Hepatic stellate cell (primary cell): ENCODE results near the gene CHCHD1.
"Not testable (repeated sequence)": the region's sequence is repeated elsewhere in the genome, so short reads cannot be mapped to it uniquely, and the experiment has no call there.

ENCODE experiments used
- DNase-seq: peaks from one replicate; pipeline ENCODE4 v3.0.0; 2011; ENCODE audit warnings: low spot score

Gene CHCHD1

DNA sequence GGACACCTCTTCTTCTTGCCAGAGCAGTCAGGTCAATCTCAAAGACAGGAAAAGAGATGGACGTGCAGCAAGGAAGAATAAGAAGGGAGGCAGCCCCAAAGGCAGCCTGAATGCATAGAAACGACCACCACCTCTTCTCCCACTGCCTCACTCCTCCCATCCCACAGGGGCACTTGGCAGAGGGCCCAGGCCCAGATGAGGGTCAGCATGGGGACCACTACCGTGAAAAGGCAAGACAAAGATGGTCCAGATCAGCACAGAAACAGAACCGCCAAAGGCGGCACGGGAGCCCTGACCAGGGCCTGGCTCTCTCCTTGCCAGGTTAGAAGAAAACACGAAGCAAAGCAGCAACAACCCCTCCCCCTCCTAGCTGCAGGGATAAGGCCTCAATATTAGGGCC, 31.5 kb downstream of the CHCHD1 start:
- no peak for DNase-seq

DNA sequence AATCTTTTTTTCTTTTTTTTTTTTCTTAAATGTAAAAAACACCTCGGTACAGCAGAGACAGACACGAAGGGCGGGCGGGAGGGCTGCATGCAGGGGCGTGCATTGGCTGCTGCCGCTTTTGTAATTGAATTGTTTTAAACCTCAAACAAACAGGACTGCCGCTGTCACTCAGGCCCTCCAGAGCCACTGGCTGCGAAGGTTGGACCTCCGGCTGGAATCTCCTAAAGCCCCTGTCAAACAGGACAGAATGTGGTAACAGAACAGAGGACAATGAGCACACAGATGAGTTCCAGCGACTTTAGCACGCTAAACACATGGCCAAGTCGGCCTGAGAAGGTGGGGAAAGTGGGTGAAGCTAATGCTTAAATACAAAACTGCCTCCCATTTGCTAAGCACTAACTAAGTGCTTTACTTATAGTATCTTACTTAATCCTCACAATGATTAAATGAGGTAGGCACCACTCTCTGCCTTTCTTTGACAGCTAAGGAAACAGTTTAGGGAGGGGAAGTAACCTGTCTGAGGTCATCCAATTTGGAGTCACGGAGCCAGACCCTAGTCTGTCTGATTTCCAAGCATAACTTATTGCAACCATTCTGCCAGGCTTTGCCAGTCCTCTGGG, 32.5 kb downstream of the CHCHD1 start:
- DNase-seq: no peak

DNA sequence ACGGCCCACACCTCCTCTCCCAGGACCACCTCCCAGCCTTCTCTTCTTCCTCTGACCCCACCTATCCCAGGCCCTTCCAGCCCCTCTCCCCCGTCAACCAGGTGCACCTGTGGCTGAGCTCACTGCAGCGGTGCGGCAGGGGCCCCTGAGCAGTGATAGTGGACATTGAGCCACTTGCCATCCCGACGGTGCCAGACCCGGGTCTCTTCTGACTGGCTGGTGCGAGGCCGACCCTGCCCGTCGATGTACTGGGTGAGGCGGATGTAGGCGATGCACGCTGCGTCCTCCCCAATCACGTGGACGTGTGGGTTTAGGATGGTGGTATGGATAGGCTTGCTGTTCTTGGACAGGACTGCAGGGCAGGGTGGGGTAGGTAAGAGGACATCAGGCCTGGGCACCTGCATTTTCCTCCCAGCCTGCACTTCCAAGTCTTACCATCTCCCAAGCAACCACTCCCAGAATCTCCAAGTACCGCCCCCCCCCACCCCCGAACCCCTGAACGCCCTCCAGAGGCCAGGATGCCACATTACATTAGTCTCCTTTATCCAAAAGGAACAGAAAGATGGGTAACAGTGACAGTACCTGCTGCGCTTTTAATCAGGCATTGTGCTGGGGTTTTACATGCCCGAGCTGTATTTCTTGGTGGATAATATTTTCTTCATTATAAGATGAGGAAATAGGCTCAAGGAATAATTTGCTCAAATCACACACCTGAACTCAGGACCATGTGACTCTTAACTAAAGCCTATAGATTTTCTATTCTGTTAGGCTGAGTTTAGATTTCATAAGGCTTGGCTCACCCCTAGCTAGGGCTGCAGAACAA, 33.3 kb downstream of the CHCHD1 start:
- peak; percentile 58 for DNase-seq

DNA sequence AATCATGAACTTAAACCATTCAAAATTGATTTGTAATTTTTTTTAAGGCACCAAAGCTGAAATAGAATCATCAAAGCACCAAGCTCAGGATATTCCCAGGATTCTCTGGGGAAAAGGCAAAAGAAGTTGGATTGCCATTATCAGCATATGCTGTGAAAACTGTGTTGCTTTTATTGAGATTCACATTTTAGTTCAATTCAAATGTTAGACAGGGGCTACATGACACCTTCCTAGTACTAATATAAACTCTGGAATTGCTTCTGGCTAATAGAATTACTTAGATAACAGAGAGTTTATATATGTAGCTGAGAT, 33.8 kb downstream of the CHCHD1 start:
- no peak for DNase-seq

DNA sequence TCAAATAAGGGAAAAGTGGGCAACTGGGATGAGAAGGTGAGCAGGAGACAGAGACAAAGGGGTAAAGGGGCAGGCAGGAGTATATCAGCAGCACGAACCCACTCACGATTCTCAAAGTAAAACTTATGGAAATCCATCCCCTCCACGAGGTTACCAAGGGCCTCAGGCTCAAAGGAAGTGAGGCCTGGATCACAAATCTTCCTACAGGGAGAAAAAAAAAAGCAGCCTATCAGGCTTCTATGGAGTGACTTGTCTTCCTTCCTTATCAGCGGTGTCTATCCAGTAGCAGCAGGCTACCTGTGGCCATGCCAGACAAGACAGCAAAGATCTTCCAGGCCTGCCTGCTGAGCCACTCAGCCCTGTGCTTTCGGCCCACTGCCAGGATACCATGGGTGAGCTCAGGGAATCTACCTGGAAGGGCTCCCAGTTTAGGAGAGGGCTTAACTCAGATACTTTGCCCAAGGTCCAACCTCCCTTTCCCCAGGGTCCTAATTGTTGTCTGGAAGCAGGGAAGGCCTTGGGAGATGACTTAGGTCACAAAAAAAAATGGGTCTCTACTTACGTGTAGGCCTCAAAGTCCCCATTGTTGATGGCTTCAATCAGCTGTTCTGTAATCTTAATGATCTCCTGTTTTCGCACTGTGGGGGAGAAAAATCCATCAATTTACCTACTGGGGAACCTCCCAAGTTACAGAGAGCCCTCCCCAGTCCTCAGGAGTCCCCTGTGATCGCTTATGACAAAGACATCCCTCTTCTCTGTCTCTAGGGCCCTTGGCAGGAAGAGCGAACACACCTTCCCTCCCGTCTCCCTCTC, 35.3 kb downstream of the CHCHD1 start:
- no peak for DNase-seq

DNA sequence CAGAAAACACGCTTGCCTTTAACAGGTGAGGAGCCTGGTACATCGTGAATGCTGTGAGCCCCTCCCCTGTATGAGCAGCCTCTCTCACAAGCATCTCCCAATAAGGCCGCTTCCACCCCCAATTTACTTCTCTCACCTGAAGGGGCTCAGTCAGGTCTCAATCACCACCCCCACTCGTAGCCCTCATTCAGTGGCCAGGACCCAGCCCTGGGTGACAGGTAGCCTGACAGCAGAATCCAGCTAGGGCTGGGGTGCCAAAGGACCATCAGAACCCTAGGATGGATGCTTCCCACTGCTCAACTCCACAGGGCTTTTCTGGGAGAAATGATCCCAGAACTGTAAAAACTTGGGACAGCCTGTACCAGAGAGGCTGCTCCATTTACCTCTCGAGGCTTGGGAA, 36.0 kb downstream of the CHCHD1 start:
- DNase-seq: no peak

DNA sequence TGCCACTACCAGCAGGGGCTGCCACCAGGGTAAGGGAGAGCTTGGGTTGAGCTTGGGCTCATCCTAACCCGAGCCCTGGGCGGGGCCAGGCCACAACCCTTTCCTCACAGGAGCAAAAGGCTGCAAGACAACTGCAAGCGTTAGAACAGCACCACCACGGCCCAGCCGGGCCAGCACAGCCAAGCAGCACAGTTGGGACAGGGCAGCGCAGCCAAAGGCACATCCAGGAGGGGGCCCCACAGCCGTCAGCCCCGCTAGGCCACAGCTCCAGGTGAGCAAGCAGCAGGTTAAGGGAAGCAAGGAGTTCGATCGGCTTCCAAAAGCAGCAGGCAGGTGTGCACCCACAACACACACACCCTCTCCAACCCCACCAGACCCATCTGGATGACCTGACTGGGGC, 36.6 kb downstream of the CHCHD1 start:
- no peak for DNase-seq

DNA sequence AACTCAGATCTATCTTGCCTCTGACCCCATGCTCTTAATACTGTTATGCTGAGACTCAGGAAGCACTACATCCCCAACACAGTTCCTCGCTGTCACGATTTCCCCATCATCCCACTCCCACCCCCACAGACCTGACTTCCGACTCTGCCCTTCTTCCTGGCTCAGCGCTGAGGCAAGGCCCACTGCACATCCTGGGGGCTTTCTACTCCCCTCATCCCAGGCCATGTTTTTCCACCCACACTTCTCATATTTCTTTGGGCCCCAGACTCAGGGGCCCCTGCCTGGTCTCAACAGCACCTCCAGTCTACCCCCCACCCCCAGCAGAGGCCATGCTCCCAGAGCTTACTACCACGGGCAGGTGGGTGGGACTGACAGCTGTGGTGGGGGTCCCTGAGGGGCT, 37.2 kb downstream of the CHCHD1 start:
- no peak for DNase-seq

DNA sequence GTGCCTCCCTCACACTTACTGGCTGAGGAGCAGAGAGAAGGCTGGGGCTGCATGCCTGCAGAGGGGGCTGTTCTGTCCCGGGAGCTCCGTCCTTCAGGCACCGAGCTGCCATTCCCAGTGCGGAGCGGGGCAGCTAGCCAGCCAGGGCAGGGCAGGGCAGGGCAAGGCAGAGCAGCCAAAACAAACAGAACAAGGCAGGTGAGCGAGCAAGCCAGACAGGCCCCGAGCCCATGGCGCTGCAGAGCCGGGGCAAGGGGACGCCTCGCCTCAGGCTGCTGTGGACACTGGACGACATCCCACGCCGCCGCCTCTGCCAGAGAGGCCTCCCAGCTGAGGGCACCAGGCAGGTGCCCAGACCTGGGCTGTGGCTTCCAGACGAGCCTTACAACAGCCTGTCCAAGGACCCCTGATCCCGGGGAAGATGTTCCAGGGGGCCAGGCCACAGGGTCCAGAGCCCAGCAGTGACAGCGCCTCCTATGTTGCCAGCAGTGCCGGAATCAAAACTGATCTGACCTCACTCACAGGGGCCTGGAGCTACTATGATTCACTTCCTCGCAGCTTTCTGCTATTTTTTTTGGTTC, 37.8 kb downstream of the CHCHD1 start:
- no peak for DNase-seq

DNA sequence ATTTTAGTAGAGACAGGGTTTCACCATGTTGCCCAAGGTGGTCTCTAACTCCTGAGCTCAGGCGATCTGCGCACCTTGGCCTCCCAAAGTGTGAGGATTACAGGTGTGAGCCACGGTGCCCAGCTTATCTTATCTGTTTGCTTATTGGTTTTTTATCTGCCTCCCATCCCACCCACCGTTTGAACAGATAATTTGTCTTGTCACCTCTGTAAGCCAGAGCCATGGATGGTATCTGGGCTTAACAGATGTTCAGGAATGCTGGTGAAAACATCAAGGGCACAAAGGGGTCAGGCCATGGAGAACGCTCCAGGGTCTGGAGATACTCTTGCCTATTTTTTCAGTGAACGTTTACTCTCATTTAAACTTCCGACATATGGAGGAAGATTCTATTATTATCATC, 41.5 kb downstream of the CHCHD1 start:
- DNase-seq: no peak

DNA sequence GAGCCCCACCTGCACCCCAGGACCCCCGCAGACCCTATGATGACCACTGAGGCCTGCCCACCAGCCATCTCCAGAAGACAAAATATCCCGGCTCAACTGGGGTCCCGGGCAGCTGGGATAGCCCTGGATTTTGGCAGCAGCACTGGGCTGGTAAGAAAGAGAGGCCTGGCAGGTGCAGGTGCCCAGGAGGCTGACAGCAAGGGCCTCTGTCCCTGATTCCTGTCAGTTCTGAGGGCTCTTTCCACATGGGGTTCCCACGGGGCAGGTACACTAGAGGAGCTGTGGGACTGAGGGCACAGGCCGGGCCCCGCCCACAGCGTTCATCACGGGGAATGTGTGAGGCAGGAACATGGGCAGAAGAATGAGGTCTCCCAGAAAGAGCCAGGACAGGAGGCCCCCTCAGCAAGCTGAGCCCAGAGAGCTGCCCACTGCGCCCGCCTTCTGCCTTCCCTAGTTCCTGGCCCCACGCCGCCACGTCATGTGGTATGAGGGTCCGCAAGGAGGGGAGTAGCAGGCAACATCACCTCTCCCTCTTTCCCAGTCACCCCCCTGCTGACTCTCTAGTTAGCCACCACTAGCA, 42.4 kb downstream of the CHCHD1 start:
- DNase-seq: no peak

DNA sequence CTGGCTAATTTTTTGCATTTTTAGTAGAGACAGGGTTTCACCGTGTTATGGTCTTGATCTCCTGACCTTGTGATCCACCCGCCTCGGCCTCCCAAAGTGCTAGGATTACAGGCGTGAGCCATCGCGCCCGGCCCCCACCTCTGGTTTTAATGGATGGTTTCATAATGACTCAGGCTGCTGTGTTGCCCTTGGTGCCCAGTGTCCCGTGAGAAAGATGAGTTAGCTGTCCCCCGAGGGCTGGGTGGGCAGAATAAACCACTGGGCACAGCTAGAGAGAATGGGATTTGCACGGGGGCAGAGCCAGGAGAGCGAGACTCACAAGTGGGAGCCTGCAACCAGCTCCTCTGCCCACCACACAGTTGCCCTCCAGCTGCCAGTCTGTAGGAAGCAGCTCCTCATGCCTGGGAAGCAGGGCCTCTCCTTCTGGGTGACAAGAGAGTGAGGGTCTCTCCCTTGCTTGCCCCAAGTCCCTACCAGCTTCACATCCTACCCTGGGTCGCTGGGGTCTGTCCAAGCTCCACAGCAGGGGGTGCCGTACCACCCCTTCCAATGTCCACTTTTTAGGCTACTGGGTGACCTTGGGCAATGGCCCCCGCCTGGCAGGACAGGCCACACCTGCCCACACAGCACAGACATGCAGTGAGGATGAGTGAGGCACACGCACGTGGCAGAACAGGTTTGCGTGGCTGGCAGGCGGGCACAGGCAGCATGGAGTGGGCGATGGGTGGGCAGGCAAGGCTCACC, 45.7 kb downstream of the CHCHD1 start:
- no peak for DNase-seq

DNA sequence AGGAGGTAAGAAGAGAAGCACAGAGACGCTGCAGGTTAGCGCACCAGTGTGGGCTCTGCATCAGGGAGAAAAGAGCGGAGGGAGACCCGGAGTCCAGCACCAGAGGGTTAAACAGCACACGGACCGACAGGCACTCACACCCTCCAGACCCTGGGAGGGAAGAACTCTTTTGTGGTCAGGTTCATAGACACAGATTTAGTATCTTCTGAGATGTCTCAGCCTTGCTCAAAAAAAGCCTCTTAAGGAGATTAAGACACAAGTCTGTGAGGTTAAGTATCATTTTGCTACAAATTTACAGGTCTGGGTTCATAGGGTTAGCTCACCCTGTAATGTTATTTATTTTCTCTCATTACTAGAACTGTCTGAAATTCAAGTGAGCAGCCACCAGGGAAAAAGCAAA, 46.3 kb downstream of the CHCHD1 start:
- DNase-seq: no peak

DNA sequence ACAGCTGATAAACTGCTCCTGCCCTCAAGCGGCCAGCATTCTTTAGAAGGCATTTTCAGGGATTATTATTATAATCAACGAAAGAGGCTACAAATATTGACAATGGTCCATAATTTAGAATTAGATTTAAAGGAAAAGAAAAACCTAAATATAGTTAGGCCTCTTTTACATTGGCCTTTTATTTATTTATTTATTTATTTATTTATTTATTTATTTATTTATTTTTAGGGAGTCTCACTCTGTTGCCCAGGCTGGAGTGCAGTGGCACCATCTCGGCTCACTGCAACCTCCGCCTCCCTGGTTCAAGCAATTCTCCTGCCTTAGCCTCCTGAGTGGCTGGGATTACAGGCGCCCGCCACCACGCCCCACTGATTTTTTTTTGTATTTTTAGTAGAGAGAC, 47.2 kb downstream of the CHCHD1 start:
- DNase-seq: not testable (repeated sequence)
